NCI-H345 treated with DMSO at 0.1 percent for 48 hours (cell line): ENCODE measurements around the gene TCEA3.

Experiments
- DNase-seq: peaks from one replicate; lab custom pipeline; 2025; ENCODE audit not compliant: unreplicated experiment; lab: John Stamatoyannopoulos, UW

The TCEA3 gene

GRCh38 chr1:23422241-23422877, 2.2 kb downstream of the TCEA3 start:
- DNase-seq = no peak

DNA sequence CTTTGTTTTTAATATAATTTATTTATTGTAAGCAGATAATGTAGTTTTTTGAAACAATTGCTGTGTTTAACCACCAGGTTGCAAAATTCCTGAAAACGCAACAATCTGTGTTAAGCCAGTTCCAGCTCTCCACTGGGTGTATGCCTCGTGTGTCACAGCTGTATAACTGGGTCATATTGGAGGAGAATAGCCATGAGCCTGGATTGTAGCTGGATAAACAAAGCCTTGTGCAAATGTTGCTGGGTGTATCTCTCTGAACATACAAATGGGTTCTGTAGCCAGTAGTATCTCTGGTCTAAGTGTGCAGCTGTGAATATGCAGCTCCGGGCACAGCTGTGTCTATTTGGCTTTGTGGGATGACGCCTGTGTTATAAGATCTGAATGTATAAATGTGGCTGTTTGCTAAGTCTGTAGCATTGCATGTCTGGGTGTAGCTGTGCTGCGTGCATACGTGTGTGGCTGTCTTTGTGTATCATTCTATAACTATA, 2.8 kb downstream of the TCEA3 start:
- no peak for DNase-seq

DNA sequence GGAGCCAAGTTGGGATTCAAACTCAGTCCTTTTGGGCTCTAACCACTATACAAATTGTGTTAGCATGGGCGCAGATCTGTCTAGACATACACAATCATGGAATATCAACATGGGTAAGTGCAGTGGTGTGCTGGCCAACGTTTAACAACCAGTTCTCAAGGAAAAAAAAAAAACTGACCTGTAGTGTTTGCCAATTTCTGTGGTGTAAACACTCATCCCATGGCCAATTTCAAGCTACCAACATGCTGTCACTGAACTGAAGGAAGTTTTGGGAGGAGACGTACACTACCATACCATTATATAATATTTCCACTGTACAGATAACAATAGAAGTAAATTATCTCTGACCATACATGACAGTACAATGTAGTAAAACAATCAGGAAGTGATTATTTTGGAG, 3.2 kb downstream of the TCEA3 start:
- no peak for DNase-seq

- no peak for DNase-seq
These were observed 3.8 kb downstream of the TCEA3 start for GRCh38 chr1:23420778-23421177.

- DNase-seq = no peak
These were observed 5.4 kb downstream of the TCEA3 start for GRCh38 chr1:23419180-23419579.

GRCh38 chr1:23417570-23417969, 7.0 kb downstream of the TCEA3 start:
- DNase-seq = no peak

- no peak for DNase-seq
These were observed 7.6 kb downstream of the TCEA3 start for GRCh38 chr1:23416964-23417363.

DNA sequence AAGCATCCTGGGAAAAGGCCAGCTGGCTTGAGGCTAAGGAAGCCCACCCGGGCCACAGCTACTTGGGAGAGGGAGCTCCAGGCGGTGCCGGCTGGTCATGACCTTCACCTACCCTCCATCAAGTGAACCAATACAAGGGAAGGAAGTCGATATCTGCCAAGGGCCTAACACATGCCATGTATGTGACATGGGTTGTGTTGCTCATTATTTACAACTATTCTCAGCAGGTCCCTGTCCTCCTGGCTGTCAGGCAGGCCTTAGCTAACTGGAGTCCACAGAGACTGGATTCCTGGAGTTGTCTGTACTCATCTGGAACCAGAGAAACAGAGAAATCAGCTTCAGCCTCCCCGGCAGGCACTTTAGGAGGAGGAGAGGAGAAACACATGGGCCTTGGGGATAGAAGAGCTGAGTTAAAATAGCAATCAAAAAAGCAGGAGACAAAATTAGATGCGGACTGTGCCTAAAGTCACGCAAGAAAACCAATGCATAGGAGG, 15.7 kb downstream of the TCEA3 start:
- DNase-seq = no peak

DNA sequence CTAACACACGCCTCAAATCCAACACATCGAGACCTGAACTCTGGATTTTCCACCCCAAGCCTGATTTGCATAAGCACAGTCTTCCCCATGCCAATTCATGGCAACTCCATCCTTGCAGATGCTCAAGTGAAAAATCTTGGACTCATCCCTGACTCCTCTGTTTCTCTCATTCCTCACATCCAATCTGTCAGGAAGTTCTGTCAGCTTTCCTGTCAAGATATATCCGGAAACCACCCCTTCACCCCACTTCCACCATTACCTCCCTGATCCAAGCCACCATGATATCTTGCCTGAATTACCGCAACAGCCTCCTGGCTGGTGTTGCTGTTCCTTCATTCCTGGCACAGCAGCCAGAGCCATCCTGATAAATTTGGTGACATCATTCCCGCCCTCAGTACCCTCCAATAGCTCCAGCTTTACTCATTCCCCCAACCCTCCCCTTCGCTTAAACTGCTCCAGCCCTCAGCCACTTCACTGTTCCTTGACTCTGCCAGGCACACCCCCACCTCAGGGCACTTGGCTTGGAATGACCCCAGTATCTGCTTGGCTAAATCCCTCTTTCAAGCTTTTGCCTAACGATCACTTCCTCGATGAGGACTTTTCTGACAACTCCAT, 17.4 kb downstream of the TCEA3 start:
- no peak for DNase-seq

- DNase-seq = no peak
These were observed 18.6 kb downstream of the TCEA3 start for GRCh38 chr1:23405946-23406345.

DNA sequence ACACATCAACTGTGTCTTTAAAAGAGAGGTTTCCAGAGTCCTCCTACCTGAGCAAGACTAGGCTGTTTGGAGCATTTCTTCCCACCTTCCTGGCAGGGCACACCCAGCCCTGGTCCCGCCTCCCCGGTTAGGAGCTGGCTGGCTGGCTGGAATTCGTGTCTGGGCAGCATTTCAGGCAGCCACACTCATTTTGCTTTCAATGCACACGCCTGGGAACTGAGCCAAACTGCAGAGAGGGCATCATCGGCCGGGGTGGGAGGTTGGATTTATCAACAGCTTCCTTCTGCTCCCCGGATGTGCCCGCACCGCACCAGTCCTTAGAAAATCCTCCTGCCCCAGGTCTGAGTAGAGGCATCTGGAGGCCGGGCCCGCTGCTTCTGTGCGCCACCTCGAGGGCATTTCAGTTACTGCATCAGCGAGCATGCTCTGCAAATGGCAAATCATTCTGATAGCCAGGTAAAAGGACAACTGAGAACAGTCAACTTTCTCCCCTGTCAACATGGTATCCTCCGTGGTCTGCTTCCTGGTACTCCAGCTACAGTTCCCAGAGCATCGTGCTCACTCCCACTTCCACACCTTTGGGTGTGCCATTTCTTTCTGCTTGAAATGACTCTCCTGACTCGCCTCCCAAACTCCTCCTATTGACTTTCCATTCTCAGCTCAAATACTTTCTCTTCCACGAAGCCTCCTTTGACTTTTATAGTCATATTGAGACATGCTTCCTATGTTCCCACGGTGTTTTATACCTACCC, 20.6 kb downstream of the TCEA3 start:
- DNase-seq = peak; percentile 95

- DNase-seq = no peak
These were observed 21.2 kb downstream of the TCEA3 start for GRCh38 chr1:23403355-23403734.

DNA sequence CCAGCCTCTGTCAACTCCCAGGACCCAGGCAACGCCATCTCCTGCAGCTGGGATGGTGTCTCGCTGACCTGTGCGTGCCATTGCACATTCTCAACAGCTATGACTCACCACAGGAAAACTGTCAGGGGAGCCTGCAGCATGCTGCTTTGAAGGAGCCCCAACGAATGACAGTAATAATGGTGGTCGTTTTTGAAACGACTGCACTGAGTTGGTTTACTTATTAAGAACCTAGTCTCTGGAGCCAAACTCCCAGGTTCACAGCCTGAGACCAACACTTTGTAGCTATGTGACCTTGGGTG, 21.6 kb downstream of the TCEA3 start:
- DNase-seq = no peak

- no peak for DNase-seq
These were observed 22.1 kb downstream of the TCEA3 start for GRCh38 chr1:23402286-23403037.

GRCh38 chr1:23401313-23401712, 23.2 kb downstream of the TCEA3 start:
- no peak for DNase-seq

DNA sequence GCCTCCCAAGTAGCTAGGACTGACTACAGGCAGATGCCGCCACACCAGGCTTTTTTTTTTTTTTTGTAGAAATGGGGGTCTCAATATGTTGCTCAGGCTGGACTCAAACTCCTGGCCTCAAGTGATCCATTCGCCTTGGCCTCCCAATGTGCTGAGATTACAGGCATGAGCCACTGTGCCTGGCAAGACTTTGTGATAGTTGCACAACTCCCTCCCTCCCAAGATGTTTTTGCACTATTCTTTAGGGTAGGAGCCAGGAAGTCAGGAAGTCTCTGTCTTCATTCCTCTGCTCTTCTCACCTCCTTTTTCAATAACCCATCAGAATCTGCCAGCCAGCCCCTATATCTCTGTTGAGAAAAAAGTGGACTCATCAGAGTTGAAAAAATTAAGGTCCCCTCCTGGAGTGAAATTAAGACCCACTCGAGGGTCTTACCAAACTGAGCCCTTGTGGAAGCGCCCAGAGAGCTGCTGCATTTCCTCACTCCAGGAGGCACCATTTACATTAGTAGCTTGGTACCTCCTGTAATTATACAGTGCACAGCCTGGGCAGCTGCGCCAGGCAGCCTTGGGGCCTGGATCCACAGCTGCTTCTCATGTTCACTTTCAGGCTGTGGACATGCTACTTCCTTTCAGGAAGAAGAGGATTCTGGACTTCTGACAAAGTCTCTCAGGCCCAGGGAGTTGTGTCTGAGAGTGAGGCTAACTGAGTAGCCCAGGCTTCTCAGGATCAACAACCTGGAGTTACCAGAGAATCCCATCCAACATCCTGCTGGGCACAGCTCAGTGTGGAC, 24.0 kb downstream of the TCEA3 start:
- no peak for DNase-seq

DNA sequence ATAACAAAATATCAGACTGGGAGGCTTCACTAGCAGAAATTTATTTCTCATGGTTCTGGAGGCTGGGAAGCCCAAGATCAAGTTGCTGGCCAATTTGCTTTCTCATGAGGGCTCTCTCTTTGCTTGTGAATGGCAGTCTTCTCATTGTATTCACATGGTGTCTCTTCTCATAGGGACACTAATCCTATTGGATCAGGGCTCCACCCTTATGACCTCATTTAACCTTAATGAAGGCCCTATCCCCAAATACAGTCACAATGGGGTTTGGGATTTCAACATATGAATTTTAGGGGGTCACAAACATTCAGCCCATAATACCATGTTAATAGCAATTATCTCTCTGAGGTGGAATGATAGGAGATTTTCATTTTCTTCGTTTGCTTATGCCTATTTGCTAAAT, 25.3 kb downstream of the TCEA3 start:
- DNase-seq = no peak

DNA sequence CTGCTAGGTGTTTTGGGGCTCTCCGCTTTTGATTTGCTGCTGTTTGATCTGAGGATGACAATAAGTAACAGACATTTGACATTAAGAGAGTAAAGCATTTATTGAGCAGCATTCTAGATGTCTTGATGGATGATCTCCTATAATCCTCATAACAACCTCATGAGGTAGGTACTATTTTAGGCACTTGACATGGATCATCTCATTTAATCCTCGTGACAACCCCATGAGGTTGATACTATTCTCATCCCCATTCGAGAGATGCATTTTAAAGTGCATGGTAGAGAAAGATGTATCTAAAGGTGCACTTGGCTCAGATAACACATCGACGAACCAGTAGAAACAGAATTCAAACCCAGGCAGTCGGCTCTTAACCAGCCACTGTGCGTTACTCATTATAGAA, 26.6 kb downstream of the TCEA3 start:
- no peak for DNase-seq

GRCh38 chr1:23396380-23396779, 28.2 kb downstream of the TCEA3 start:
- DNase-seq = no peak

DNA sequence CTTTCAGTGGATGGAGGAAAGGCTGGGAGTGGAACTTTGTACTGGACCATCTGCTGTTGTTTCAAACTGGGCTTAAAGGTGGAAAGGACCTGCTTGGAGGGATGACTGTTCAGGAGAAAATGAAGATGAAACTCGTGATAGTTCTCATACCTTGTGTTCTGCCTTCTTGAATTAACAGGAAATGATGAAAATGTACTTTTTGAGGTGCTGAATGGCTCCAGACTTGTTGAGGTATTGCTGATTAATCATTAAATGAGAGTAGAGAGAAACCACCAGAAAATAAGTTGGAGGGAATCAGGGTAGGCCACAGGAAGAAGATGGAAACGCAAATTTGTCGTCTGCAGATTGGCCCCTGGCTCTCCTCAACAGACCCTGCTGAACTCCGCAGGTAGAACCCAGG, 28.7 kb downstream of the TCEA3 start:
- no peak for DNase-seq
